ENCODE results near the gene LSM10. TPM values are rescaled to one million over a fixed set of nuclear protein-coding genes. Genes with fewer than 3 reads are reported as not detected.

Gene LSM10
- total RNA-seq, 4 donors from 2014 or later: 56.9 to 129 (median 103) TPM

- intact Hi-C loops (cut with DNase I; ENCODE audit: low total_unique reads) (no loop called here), in situ Hi-C loops (cut with MboI; ENCODE audit: low sequenced_read_pairs in 4 of 4) (loop anchor here in 1 of 4 donors (25.0 kb wide), 1 partner anchor 96 kb away; the partner anchor contains the start of genes EVA1B and SH3D21)
- Histone ChIP-seq H3K27ac (no peak overlapping the region), H3K4me3 (no peak overlapping the region), H3K27me3 (no peaks in the 10 kb centered on the region), H3K4me1 (no peaks in the 10 kb centered on the region), H3K9me3 (no peaks in the 10 kb centered on the region), H3K36me3 (no peaks in the 10 kb centered on the region)
- DNase-seq (no peak), ATAC-seq (no peak)
- TF ChIP-seq CTCF (IDR thresholded peaks at IDR 0.05 in 4 of 5, conservative IDR thresholded peaks at IDR 0.05 in 1 of 5): no peak
- no peak for TF ChIP-seq POLR2A (IDR thresholded peaks at IDR 0.05)
These were observed 10.8 kb upstream of the LSM10 start for GRCh38 chr1:36408479-36408878.

DNA sequence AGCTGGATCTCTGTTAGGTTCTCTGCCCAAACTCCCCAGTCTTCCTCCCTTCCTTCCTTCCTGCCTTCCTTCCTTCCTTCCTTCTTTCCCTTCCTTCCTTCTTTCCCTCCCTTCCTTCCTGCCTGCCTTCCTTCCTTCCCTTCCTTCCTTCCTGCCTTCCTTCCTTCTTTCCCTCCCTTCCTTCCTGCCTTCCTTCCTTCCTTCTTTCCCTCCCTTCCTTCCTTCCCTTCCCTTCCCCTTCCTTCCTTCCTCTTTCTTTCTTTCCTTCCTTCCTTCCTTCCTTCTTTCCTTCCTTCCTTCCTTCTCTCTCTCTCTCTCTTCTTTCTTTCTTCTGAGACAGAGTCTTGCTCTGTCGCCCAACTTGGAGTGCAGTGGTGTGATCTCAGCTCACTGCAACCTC lies 8.7 kb upstream of the LSM10 start:
- Histone ChIP-seq H3K4me3 (no peak overlapping the region), H3K27ac (no peak overlapping the region), H3K36me3 (no peaks in the 10 kb centered on the region), H3K4me1 (no peaks in the 10 kb centered on the region), H3K27me3 (no peaks in the 10 kb centered on the region), H3K9me3 (no peaks in the 10 kb centered on the region)
- DNase-seq (no peak), ATAC-seq (no peak)
- intact Hi-C loops (cut with DNase I; ENCODE audit: low total_unique reads): no loop called here
- TF ChIP-seq CTCF (IDR thresholded peaks at IDR 0.05 in 4 of 5, conservative IDR thresholded peaks at IDR 0.05 in 1 of 5) (no peak), POLR2A (IDR thresholded peaks at IDR 0.05) (no peak)
- in situ Hi-C loops (cut with MboI; ENCODE audit: low sequenced_read_pairs in 4 of 4): loop anchor here in 1 of 4 donors (25.0 kb wide), 1 partner anchor 94 kb away; the partner anchor contains the start of genes EVA1B and SH3D21

DNA sequence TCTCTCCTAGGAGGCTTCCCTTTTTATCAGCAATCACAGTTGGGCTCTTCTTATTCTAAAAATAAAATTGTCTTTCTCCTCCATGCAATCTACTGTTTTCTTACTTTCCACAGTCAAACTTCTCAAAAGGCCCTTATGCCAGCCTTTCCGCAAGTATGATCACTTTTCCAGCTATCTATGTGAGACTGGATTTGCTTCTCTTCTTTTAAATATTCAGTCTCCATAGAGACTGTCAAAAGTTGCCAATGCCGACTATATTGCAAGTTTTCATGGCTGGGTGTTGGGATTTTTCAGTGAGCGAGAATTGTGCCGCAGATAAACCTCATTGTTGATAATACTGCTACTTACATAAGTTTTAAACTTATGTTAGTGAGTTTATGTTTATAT lies 4.8 kb upstream of the LSM10 start:
- no peak for TF ChIP-seq POLR2A (IDR thresholded peaks at IDR 0.05)
- TF ChIP-seq CTCF (IDR thresholded peaks at IDR 0.05 in 4 of 5, conservative IDR thresholded peaks at IDR 0.05 in 1 of 5): no peak
- Histone ChIP-seq H3K27me3 (no peaks in the 10 kb centered on the region), H3K27ac (no peak overlapping the region), H3K4me1 (peaks cover 0 to 5% of the 10 kb centered on the region in 2 donors), H3K36me3 (no peaks in the 10 kb centered on the region), H3K9me3 (no peaks in the 10 kb centered on the region), H3K4me3 (no peak overlapping the region)
- DNase-seq: no peak
- in situ Hi-C loops (cut with MboI; ENCODE audit: low sequenced_read_pairs in 4 of 4) (loop anchor here in 1 of 4 donors (25.0 kb wide), 1 partner anchor 90 kb away; the partner anchor contains the start of genes EVA1B and SH3D21), intact Hi-C loops (cut with DNase I; ENCODE audit: low total_unique reads) (no loop called here)
- ATAC-seq: no peak

- no peaks in the 10 kb centered on the region for H3K27me3 ChIP-seq
- peaks cover 6 to 7% of the 10 kb centered on the region in 2 donors for H3K4me1 ChIP-seq
- ATAC-seq: no peak
- no peak for DNase-seq
- intact Hi-C loops (cut with DNase I; ENCODE audit: low total_unique reads) (no loop called here), in situ Hi-C loops (cut with MboI; ENCODE audit: low sequenced_read_pairs in 4 of 4) (loop anchor here in 1 of 4 donors (25.0 kb wide), 1 partner anchor 90 kb away; the partner anchor contains the start of genes EVA1B and SH3D21)
- H3K9me3 ChIP-seq: no peaks in the 10 kb centered on the region
- peak overlapping the region in 2 of 4 donors; percentile 25 to 40 for H3K27ac ChIP-seq
- H3K4me3 ChIP-seq: peak overlapping the region in 1 of 4 donors; percentile 18
- TF ChIP-seq POLR2A (IDR thresholded peaks at IDR 0.05) (no peak), CTCF (IDR thresholded peaks at IDR 0.05 in 4 of 5, conservative IDR thresholded peaks at IDR 0.05 in 1 of 5) (no peak)
- H3K36me3 ChIP-seq: no peaks in the 10 kb centered on the region
These were observed 4.1 kb upstream of the LSM10 start for GRCh38 chr1:36401602-36402503.
